Keratinocyte (primary cell): ENCODE measurements around the gene INAFM2. TPM values are rescaled to one million over a fixed set of nuclear protein-coding genes. Genes with fewer than 3 reads are reported as not detected.
A peak's percentile ranks its signal among the peaks of the same experiment; 100 is the strongest.

ENCODE experiments used
- DNase-seq: peaks from one replicate; pipeline ENCODE4 v3.0.0-alpha.2; 2011; ENCODE audit warnings: low read depth, missing footprints, low spot score
- FAIRE-seq: peaks from 2 replicates; lab custom pipeline; 2011; peaks lifted over from hg19 to GRCh38; lab: Jason Lieb, UNC
- H2AFZ ChIP-seq: 2 replicates; pipeline ENCODE4 v1.6.0; 2012; ENCODE audit warnings: low read length, control low read depth, inconsistent platforms; ENCODE audit not compliant: control insufficient read depth
- H3K27ac ChIP-seq: 2 replicates; pipeline ENCODE4 v1.5.1; 2011; ENCODE audit warnings: low read length; ENCODE audit not compliant: control insufficient read depth, insufficient read depth
- H3K27me3 ChIP-seq: 3 replicates; pipeline ENCODE4 v1.6.0; 2011; ENCODE audit warnings: low read length; ENCODE audit not compliant: control insufficient read depth, insufficient read depth; ENCODE audit errors: extremely low read depth
- H3K36me3 ChIP-seq, 2 experiments: 2 replicates in 1 of 2; 3 replicates in 1 of 2; pipeline ENCODE4 v1.5.1; 2011; ENCODE audit warnings: low read length in 2 of 2, mild to moderate bottlenecking in 1 of 2; ENCODE audit not compliant: control insufficient read depth in 2 of 2, insufficient read depth in 2 of 2; ENCODE audit errors: extremely low read depth in 1 of 2
- H3K4me1 ChIP-seq: 3 replicates; pipeline ENCODE4 v1.5.1; 2011; ENCODE audit warnings: low read length; ENCODE audit not compliant: control insufficient read depth, insufficient read depth; ENCODE audit errors: extremely low read depth
- H3K4me2 ChIP-seq: 3 replicates; pipeline ENCODE4 v1.6.0; 2011; ENCODE audit warnings: low read depth, low read length; ENCODE audit not compliant: control insufficient read depth, insufficient read depth; ENCODE audit errors: extremely low read depth
- H3K4me3 ChIP-seq, 3 experiments: fragments of 200-600 bp in 1 of 3; sonication (generic) in 1 of 3; 2 replicates in 2 of 3; 3 replicates in 1 of 3; pipeline ENCODE4 v1.5.1; 2011 to 2016; ENCODE audit warnings: low read length in 3 of 3, mild to moderate bottlenecking in 3 of 3, control low read depth in 2 of 3, inconsistent platforms in 1 of 3, low read depth in 1 of 3, mixed read lengths in 1 of 3, mixed run types in 1 of 3, moderate library complexity in 1 of 3; ENCODE audit not compliant: control insufficient read depth in 2 of 3, insufficient read depth in 2 of 3; ENCODE audit errors: extremely low read depth in 1 of 3
- H3K79me2 ChIP-seq: 2 replicates; pipeline ENCODE4 v1.6.0; 2012; ENCODE audit warnings: low read length; ENCODE audit not compliant: control insufficient read depth, insufficient read depth
- H3K9ac ChIP-seq: 3 replicates; pipeline ENCODE4 v1.6.0; 2011; ENCODE audit warnings: low read length; ENCODE audit not compliant: control insufficient read depth, insufficient read depth; ENCODE audit errors: extremely low read depth
- H3K9me1 ChIP-seq: 3 replicates; pipeline ENCODE4 v1.6.0; 2011; ENCODE audit warnings: low read length; ENCODE audit not compliant: control insufficient read depth, insufficient read depth; ENCODE audit errors: extremely low read depth
- H3K9me3 ChIP-seq: 2 replicates; pipeline ENCODE4 v1.5.1; 2012; ENCODE audit warnings: low read depth, low read length; ENCODE audit not compliant: control insufficient read depth
- H4K20me1 ChIP-seq: 3 replicates; pipeline ENCODE4 v1.6.0; 2011; ENCODE audit warnings: low read length; ENCODE audit not compliant: control insufficient read depth, insufficient read depth; ENCODE audit errors: extremely low read depth
- EZH2 ChIP-seq: IDR thresholded peaks from one replicate; pipeline ENCODE4 v1.6.1; 2012; ENCODE audit warnings: inconsistent platforms, mild to moderate bottlenecking, low read length, moderate library complexity
- dilution Hi-C: fragments of 300-500 bp; cut with MboI; formaldehyde crosslinking; loops from one replicate; pipeline ENCODE4 v1.7.0; 2020; ENCODE audit warnings: low sequenced_read_pairs; ENCODE audit not compliant: extremely low pct_ligation_motif_present
- polyA plus RNA-seq, 5 experiments: library from polyadenylated mRNA; depleted of rRNA in 3 of 5; stranded (reverse) in 3 of 5; stranded (forward) in 1 of 5; unstranded in 1 of 5; fragments of >200 nt; gene quantifications; 1 replicate in 1 of 5; 2 replicates in 3 of 5; 3 replicates in 1 of 5; pipeline versions ENCODE4 v1.2.1 to v1.2.3, GENCODE V29; 2011 to 2012; ENCODE audit warnings: missing spikeins in 2 of 5, low read depth in 1 of 5, low replicate concordance in 1 of 5
- TF ChIP-seq, protein P1 (sequence below), 3 experiments: IDR thresholded peaks in 1 of 3; conservative IDR thresholded peaks in 1 of 3; optimal IDR thresholded peaks in 1 of 3; 2 replicates in 2 of 3; 3 replicates in 1 of 3; pipeline versions ENCODE3 to v1.5.1; 2011; ENCODE audit warnings: low read length in 3 of 3, mild to moderate bottlenecking in 3 of 3, moderate library complexity in 2 of 3, control low read depth in 1 of 3, inconsistent platforms in 1 of 3; ENCODE audit not compliant: insufficient read depth in 2 of 3; ENCODE audit errors: extremely low read depth in 1 of 3

INAFM2 gene
- polyA plus RNA-seq, 1 donor (not counting 4 experiments of a cell fraction or from before 2014, with no cell fraction given): 15.2 TPM

GRCh38 chr15:40354408-40355171, 31.1 kb downstream of the INAFM2 start:
- H3K36me3 ChIP-seq: no peaks in the 10 kb centered on the region
- H4K20me1 ChIP-seq: no peaks in the 10 kb centered on the region
- no peak overlapping the region for H2AFZ ChIP-seq
- H3K4me2 ChIP-seq: no peak overlapping the region
- no peak for TF ChIP-seq EZH2
- TF ChIP-seq, protein P1, sequence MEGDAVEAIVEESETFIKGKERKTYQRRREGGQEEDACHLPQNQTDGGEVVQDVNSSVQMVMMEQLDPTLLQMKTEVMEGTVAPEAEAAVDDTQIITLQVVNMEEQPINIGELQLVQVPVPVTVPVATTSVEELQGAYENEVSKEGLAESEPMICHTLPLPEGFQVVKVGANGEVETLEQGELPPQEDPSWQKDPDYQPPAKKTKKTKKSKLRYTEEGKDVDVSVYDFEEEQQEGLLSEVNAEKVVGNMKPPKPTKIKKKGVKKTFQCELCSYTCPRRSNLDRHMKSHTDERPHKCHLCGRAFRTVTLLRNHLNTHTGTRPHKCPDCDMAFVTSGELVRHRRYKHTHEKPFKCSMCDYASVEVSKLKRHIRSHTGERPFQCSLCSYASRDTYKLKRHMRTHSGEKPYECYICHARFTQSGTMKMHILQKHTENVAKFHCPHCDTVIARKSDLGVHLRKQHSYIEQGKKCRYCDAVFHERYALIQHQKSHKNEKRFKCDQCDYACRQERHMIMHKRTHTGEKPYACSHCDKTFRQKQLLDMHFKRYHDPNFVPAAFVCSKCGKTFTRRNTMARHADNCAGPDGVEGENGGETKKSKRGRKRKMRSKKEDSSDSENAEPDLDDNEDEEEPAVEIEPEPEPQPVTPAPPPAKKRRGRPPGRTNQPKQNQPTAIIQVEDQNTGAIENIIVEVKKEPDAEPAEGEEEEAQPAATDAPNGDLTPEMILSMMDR (optimal IDR thresholded peaks at IDR 0.05 in 1 of 3, IDR thresholded peaks at IDR 0.05 in 1 of 3, conservative IDR thresholded peaks at IDR 0.05 in 1 of 3; ENCODE audit: extremely low read depth in 1 of 3, insufficient read depth in 2 of 3, low read length in 3 of 3): peak; percentile 50 to 73 (median 68)
- H3K9me3 ChIP-seq: no peaks in the 10 kb centered on the region
- FAIRE-seq (no peak), DNase-seq (no peak)
- no peak overlapping the region for H3K27ac ChIP-seq
- no peak overlapping the region for H3K9ac ChIP-seq
- H3K9me1 ChIP-seq: no peaks in the 10 kb centered on the region
- H3K79me2 ChIP-seq: no peaks in the 10 kb centered on the region
- H3K4me3 ChIP-seq: no peak overlapping the region
- H3K27me3 ChIP-seq: no peaks in the 10 kb centered on the region
- dilution Hi-C loops: no loop called here
- H3K4me1 ChIP-seq: peaks cover 18% of the 10 kb centered on the region

GRCh38 chr15:40355976-40356585, 32.6 kb downstream of the INAFM2 start:
- no peak for TF ChIP-seq EZH2
- TF ChIP-seq, protein P1 (optimal IDR thresholded peaks at IDR 0.05 in 1 of 3, IDR thresholded peaks at IDR 0.05 in 1 of 3, conservative IDR thresholded peaks at IDR 0.05 in 1 of 3; ENCODE audit: extremely low read depth in 1 of 3, insufficient read depth in 2 of 3, low read length in 3 of 3): no peak
- no peak for FAIRE-seq
- Histone ChIP-seq H3K79me2 (no peaks in the 10 kb centered on the region), H3K4me1 (peaks cover 31% of the 10 kb centered on the region), H3K27ac (no peak overlapping the region), H3K4me2 (no peak overlapping the region), H3K9me1 (no peaks in the 10 kb centered on the region), H3K4me3 (no peak overlapping the region), H2AFZ (no peak overlapping the region), H3K27me3 (no peaks in the 10 kb centered on the region), H3K9ac (no peak overlapping the region), H3K36me3 (no peaks in the 10 kb centered on the region), H3K9me3 (no peaks in the 10 kb centered on the region), H4K20me1 (no peaks in the 10 kb centered on the region)
- no peak for DNase-seq
- dilution Hi-C loops: no loop called here
